ENCODE measurements around the gene RBM47.

DNA sequence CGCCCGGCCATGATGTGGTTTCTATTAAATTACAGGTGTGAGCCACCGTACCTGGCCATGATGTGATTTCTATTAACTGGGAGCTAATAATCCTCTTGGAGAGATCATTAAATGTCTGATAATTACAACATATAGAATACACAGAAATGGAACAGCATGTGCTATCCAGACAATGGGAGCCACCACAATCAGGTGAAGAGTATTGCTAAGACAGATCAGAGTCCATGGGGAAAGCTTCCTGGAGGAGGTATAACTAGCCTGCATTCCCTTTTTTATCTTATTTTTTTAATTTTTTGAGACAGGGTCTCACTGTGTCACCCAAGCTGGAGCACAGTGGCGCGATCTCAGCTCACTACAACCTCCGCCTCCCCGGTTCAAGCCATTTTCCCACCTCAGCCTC is 147.7 kb downstream of the RBM47 start:
- TF ChIP-seq CTCF (conservative IDR thresholded peaks at IDR 0.05; ENCODE audit: low read depth, low read length) (no peak), POLR2A (IDR thresholded peaks at IDR 0.05; ENCODE audit: low read depth, low read length) (no peak), ELK1 (IDR thresholded peaks at IDR 0.05; ENCODE audit: borderline replicate concordance, low read depth, low read length) (no peak)
